BE2C (cell line): ENCODE results near the gene HYAL3.

ENCODE experiments used
- DNase-seq: peaks from one replicate; pipeline ENCODE4 v3.0.0-alpha.2; 2020
- H3K27me3 ChIP-seq: fragments of 250-450 bp; sonication (Bioruptor Pico); 2 replicates; pipeline ENCODE4 v1.5.1; 2020; ENCODE audit warnings: mild to moderate bottlenecking
- H3K36me3 ChIP-seq: fragments of 250-450 bp; sonication (Bioruptor Pico); 2 replicates; pipeline ENCODE4 v1.5.1; 2020; ENCODE audit warnings: mild to moderate bottlenecking
- H3K4me1 ChIP-seq: fragments of 250-450 bp; sonication (Bioruptor Pico); 2 replicates; pipeline ENCODE4 v1.5.1; 2020
- H3K4me3 ChIP-seq: 2 replicates; pipeline ENCODE4 v1.5.1; 2011; ENCODE audit warnings: low read depth, low read length
- H3K9me3 ChIP-seq: fragments of 250-450 bp; sonication (Bioruptor Pico); 2 replicates; pipeline ENCODE4 v1.5.1; 2020
- TF ChIP-seq, protein P1 (sequence below): IDR thresholded peaks from 2 replicates; pipeline ENCODE4 v1.5.1; 2012; ENCODE audit warnings: mild to moderate bottlenecking, low read depth, low read length

HYAL3 gene

DNA sequence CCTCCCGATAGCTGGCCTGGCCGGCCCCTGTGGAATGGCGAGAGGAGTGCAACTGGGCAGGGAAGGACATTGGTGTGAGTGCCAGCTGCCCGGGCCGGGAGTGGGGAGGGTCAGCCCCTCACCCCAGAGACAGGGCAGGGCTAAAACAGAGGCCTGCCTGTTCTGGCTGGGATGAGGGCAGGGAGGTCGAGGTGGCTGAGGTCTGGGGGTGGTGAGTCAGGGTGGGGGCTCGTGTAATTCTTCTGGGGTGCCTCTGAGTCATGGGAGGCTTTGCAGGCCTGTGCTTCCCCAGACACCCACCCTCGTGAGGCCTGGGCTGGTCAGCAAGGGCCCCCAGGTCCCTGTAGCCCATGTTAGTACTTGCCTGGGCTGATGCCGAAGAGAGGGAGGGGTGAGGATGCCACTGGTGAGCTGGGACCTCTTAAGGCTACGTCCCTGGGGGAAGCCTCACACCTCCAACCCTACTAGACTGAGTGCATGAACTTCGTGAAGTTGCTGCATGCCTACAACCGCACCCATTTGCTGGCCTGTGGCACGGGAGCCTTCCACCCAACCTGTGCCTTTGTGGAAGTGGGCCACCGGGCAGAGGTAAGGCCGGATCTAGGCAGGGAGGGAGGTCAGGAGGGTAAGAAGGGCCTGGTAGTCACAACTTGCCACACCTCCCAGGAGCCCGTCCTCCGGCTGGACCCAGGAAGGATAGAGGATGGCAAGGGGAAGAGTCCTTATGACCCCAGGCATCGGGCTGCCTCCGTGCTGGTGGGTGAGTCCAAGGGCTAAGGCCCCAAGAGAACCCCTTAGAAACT, 28.6 kb downstream of the HYAL3 start:
- H3K27me3 ChIP-seq: peaks cover 27% of the 10 kb centered on the region
- no peak overlapping the region for H3K4me3 ChIP-seq
- TF ChIP-seq, protein P1, sequence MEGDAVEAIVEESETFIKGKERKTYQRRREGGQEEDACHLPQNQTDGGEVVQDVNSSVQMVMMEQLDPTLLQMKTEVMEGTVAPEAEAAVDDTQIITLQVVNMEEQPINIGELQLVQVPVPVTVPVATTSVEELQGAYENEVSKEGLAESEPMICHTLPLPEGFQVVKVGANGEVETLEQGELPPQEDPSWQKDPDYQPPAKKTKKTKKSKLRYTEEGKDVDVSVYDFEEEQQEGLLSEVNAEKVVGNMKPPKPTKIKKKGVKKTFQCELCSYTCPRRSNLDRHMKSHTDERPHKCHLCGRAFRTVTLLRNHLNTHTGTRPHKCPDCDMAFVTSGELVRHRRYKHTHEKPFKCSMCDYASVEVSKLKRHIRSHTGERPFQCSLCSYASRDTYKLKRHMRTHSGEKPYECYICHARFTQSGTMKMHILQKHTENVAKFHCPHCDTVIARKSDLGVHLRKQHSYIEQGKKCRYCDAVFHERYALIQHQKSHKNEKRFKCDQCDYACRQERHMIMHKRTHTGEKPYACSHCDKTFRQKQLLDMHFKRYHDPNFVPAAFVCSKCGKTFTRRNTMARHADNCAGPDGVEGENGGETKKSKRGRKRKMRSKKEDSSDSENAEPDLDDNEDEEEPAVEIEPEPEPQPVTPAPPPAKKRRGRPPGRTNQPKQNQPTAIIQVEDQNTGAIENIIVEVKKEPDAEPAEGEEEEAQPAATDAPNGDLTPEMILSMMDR: no peak
- H3K9me3 ChIP-seq: no peaks in the 10 kb centered on the region
- H3K4me1 ChIP-seq: no peaks in the 10 kb centered on the region
- no peak for DNase-seq
- no peaks in the 10 kb centered on the region for H3K36me3 ChIP-seq

DNA sequence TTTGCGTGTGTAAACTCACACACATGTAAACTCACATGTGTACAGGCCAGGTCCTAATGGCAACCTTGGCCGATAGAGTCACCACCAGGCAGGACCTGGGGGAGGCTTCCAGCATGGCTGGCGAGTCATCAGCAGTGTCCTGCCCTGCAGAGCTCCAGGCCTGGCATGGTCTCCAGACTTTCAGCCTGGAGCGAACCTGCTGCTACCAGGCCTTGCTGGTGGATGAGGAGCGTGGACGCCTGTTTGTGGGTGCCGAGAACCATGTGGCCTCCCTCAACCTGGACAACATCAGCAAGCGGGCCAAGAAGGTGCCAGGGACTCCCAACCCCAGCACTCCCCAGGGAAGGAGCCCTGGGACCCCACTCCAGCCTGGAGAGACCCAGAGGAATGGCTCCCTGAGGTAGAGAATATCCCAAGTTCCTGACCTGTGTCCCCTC, 29.2 kb downstream of the HYAL3 start:
- TF ChIP-seq, protein P1: no peak
- no peaks in the 10 kb centered on the region for H3K9me3 ChIP-seq
- H3K36me3 ChIP-seq: no peaks in the 10 kb centered on the region
- H3K4me3 ChIP-seq: no peak overlapping the region
- no peak for DNase-seq
- no peaks in the 10 kb centered on the region for H3K4me1 ChIP-seq
- peaks cover 21% of the 10 kb centered on the region for H3K27me3 ChIP-seq

DNA sequence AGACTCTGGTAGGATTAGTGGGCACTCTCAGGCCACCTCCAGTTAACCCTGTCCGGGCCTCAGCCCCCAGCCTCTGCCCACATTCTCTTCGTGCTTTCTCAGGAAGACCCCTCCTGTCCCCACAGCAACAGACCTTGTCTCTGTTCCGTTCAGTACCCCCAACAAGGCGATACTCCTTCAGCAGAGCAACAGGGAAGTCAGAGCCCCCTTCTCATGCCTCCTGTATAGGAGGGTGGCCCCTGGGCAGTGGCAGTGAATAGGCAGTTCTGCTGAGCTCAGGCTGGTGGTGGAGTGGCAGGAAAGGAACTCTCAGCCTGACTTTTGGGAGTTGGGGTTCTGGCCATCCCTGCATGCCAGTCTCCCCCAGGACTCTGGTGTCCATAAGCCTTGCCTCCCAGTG, 29.7 kb downstream of the HYAL3 start:
- TF ChIP-seq, protein P1: no peak
- no peaks in the 10 kb centered on the region for H3K36me3 ChIP-seq
- no peaks in the 10 kb centered on the region for H3K9me3 ChIP-seq
- no peak overlapping the region for H3K4me3 ChIP-seq
- H3K27me3 ChIP-seq: peaks cover 15% of the 10 kb centered on the region
- H3K4me1 ChIP-seq: no peaks in the 10 kb centered on the region
- no peak for DNase-seq

DNA sequence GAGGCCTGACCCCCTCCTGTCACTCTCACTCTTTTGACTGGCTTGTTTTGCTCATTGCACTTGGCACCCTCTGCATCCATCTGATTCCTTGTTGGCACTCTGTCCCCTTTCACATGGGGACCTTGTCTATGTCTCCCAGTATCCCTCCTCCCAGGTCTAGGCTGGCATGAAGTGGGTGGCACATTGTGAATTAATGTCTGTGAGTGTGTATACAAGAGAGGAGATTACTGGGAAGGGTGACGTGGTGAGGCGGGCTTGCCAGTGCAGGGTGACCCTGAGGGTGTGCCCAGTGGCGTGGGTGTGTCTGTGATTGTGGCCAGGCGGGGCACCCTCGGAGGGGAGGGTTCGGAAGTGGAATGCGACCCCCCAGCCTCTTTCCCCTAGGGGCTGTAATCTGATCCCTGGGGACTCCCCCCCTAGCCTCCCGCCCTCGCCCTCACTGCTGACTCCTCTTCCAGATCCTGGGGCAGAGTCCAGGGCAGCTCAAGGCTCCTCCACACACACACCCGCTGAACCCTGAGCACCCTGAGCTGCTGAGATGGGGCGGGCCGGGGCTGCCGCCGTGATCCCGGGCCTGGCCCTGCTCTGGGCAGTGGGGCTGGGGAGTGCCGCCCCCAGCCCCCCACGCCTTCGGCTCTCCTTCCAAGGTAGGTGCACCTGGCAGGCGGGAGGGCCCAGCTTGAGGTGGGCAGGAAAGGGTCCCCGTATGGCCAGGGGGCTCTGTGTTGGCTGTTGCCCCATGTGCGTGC, 30.3 kb downstream of the HYAL3 start, which contains the start of gene SEMA3B:
Gene SEMA3B (plus strand): TSS at position 445 of the 749 bp plus-strand sequence. CDS start 94 bp downstream, at position 539.
- no peaks in the 10 kb centered on the region for H3K36me3 ChIP-seq
- no peak for DNase-seq
- H3K4me3 ChIP-seq: no peak within 1 kb of the TSS
- no peaks in the 10 kb centered on the region for H3K9me3 ChIP-seq
- peaks cover 9% of the 10 kb centered on the region for H3K27me3 ChIP-seq
- TF ChIP-seq, protein P1: no peak
- no peaks in the 10 kb centered on the region for H3K4me1 ChIP-seq

DNA sequence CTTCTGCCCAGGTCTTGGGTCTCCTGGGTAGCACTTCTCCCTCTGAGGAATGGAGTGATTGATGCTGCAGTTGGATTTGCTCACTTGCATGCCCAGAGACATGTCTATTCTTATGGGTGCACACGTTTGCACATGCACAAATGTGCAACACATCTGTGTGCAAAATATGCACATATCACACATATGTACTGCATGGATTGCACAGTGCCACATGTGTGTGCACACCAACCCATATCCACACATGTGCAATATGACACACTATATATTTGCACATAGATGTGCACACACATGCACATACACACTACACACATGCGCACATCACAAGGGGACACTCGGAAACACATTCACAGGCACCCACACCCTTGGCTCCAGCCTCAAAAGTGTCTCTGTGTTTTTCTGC, 30.9 kb downstream of the HYAL3 start:
- Histone ChIP-seq H3K36me3 (no peaks in the 10 kb centered on the region), H3K9me3 (no peaks in the 10 kb centered on the region), H3K4me3 (no peak overlapping the region), H3K4me1 (no peaks in the 10 kb centered on the region), H3K27me3 (peaks cover 3% of the 10 kb centered on the region)
- TF ChIP-seq, protein P1: no peak
- no peak for DNase-seq
